Stimulated activated naive B cell treated with anti-CD40 and anti-IgM and Interleukin-4, amounts not matched to agents 10 μg/mL and 1 μg/mL and 100 μg/mL, for 72 hours (primary cell): ENCODE results near the gene RHBDL1.
"Not testable (repeated sequence)": the region's sequence is repeated elsewhere in the genome, so short reads cannot be mapped to it uniquely, and the experiment has no call there.

Source experiments
- ATAC-seq, 2 donors: fragments of 150-1000 bp; cut with Tn5 transposase; replicated peaks; 2 replicates each; pipeline ENCODE4 v1.10.0; 2021; ENCODE audit warnings: moderate library complexity in 1 of 2
- DNase-seq: peaks from one replicate; pipeline ENCODE4 v3.0.0; 2021
- H3K27ac Mint-ChIP-seq: one replicate; pipeline ENCODE4 v1.8.0; 2022; ENCODE audit warnings: mild to moderate bottlenecking, mixed read lengths
- H3K27me3 Mint-ChIP-seq, 2 donors: one replicate each; pipeline ENCODE4 v1.8.0; 2022; ENCODE audit warnings: mixed read lengths in 2 of 2
- H3K36me3 Mint-ChIP-seq, 2 donors: one replicate each; pipeline ENCODE4 v1.8.0; 2022; ENCODE audit warnings: mixed read lengths in 2 of 2, mild to moderate bottlenecking in 1 of 2
- H3K4me1 Mint-ChIP-seq, 2 donors: one replicate each; pipeline ENCODE4 v1.8.0; 2022; ENCODE audit warnings: mixed read lengths in 2 of 2, mild to moderate bottlenecking in 1 of 2
- H3K4me3 Mint-ChIP-seq, 2 donors: one replicate each; pipeline ENCODE4 v1.8.0; 2022; ENCODE audit warnings: mild to moderate bottlenecking in 2 of 2, mixed read lengths in 2 of 2, moderate library complexity in 1 of 2
- H3K9me3 Mint-ChIP-seq, 2 donors: one replicate each; pipeline ENCODE4 v1.8.0; 2022; ENCODE audit warnings: mixed read lengths in 2 of 2, mild to moderate bottlenecking in 1 of 2

RHBDL1 gene

DNA sequence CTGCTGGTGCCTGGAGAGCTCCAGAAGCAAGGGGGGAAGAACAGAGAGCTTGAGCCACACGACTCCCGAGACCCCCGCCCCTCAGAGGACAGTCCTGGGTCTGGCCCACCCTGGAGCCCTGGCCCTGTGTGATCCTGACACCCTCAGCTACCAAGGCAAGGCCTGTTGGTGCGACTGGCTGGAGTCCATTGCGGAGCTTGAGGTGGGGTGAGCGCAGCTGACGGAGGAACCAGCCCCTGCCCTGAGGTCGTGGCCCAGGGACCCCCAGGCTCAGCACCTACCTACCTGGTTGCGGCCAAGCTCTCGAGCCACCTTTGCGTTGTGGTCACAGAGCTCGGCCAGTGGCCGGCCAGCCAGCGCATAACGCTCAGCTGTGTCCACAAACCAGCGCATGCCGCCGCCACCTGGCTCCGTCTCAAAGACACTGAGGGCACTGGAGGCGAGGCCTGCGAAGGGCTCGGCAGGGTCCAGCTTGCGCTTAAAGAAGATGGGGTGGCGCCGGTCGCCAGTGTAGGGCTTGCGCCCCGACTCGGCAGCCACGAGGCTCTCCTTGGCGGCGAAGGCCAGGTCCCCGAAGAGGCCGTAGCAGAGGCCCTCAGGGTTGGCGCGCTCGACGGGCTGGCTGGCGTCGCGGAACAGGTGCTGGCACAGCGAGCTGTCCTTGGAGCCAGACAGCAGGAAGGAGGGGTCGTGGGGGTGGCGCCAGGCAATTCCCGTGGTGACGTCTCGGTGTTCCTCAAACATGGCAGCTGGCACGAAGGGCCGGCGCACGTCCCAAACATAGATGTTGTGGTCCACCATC is 11.2 kb downstream of the RHBDL1 start:
- Mint-ChIP-seq H3K4me3 (no peak overlapping the region), H3K4me1 (peaks cover 27 to 72% of the 10 kb centered on the region in 2 donors), H3K27ac (no peak overlapping the region), H3K9me3 (peaks cover 2 to 5% of the 10 kb centered on the region in 2 donors), H3K36me3 (peaks cover 18 to 42% of the 10 kb centered on the region in 2 donors), H3K27me3 (no peaks in the 10 kb centered on the region)
- ATAC-seq (no peak), DNase-seq (no peak)

DNA sequence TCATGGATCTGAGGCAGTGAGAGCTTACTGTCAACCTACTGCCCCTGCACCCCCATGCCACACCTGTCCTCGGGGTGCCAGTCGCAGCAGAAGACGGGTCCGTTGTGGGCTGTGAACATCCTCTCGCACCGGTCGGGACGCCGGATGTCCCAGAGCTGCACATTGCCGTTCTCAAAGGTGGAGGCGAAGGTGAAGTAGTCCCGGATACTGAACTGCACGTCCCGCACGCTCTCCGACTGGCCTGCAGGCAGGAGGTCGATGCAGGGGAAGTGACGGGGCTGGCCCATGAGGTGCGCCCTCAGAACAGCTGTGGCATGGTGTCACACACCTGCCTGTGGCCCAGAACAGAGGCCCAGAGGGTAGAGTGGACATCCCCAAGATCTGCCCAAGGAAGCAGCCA is 12.0 kb downstream of the RHBDL1 start:
- DNase-seq: no peak
- H3K4me3 Mint-ChIP-seq: no peak overlapping the region
- peaks cover 2 to 5% of the 10 kb centered on the region in 2 donors for H3K9me3 Mint-ChIP-seq
- no peak for ATAC-seq
- no peak overlapping the region for H3K27ac Mint-ChIP-seq
- peaks cover under 1 to 5% of the 10 kb centered on the region in 2 donors for H3K27me3 Mint-ChIP-seq
- H3K36me3 Mint-ChIP-seq: peaks cover 14 to 33% of the 10 kb centered on the region in 2 donors
- H3K4me1 Mint-ChIP-seq: peaks cover 22 to 63% of the 10 kb centered on the region in 2 donors

DNA sequence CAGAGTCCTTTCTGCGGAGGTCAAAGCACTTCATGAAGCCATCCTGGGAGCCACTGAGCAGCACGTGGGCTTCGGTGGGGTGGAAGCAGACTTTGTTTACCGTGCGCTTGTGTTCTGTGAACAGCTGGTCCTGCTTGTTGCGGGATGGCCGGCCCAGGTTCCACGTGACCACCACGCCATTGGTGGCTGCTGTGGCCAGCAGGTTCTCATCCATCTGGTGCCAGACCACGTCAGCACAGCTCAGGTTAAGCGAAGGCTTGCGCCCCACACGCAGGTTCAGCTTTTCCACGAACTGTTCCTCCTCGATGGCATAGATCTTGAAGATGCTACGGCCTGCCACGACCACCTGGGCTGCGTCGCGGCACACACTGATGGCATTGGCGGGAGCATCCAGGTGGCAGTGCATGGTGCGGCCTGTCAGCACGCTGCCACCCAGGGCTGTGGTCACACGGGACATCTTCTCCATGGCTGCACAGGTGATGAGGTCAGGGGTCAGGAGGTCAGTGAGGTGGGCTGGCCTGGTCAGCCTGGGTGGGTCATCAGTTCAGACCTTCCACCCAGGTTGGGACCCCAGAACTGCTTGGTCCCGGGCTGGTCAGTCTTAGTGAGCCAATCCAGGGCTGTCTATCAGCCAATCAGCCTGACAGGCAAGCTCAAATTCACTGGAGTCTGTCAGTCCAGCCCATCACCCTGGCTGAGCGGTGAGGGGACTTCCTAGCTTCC is 13.9 kb downstream of the RHBDL1 start:
- DNase-seq: no peak
- Mint-ChIP-seq H3K4me1 (peaks cover 18 to 57% of the 10 kb centered on the region in 2 donors), H3K4me3 (peak overlapping the region; percentile 88 to 92), H3K9me3 (peaks cover 2 to 5% of the 10 kb centered on the region in 2 donors), H3K27me3 (peaks cover 10 to 17% of the 10 kb centered on the region in 2 donors), H3K27ac (peak overlapping the region; percentile 94), H3K36me3 (peaks cover 11 to 20% of the 10 kb centered on the region in 2 donors)
- ATAC-seq: peak; percentile 12 to 25

DNA sequence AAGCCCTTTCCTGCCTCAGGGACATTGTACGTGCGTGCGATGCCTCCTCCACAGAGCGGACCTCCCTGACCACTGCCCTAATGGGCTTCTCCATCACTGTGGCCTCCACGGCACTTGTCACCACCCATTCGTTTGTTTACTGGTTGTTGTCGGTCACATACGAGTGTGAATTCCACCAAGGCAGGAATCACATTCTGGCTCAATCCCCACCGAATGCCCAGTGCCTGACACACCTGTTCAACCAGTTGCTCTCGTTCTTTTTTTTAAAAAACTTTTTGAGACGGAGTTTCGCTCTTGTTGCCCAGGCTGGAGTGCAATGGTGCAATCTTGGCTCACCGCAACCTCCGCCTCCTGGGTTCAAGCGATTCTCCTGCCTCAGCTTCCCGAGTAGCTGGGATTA is 15.8 kb downstream of the RHBDL1 start:
- Mint-ChIP-seq H3K27me3 (peaks cover 17 to 27% of the 10 kb centered on the region in 2 donors), H3K4me3 (peak overlapping the region; percentile 50 to 63), H3K36me3 (peaks cover 6 to 11% of the 10 kb centered on the region in 2 donors), H3K27ac (peak overlapping the region; percentile 87), H3K4me1 (peaks cover 20 to 50% of the 10 kb centered on the region in 2 donors)
- not testable (repeated sequence) for H3K9me3 Mint-ChIP-seq, DNase-seq, ATAC-seq

DNA sequence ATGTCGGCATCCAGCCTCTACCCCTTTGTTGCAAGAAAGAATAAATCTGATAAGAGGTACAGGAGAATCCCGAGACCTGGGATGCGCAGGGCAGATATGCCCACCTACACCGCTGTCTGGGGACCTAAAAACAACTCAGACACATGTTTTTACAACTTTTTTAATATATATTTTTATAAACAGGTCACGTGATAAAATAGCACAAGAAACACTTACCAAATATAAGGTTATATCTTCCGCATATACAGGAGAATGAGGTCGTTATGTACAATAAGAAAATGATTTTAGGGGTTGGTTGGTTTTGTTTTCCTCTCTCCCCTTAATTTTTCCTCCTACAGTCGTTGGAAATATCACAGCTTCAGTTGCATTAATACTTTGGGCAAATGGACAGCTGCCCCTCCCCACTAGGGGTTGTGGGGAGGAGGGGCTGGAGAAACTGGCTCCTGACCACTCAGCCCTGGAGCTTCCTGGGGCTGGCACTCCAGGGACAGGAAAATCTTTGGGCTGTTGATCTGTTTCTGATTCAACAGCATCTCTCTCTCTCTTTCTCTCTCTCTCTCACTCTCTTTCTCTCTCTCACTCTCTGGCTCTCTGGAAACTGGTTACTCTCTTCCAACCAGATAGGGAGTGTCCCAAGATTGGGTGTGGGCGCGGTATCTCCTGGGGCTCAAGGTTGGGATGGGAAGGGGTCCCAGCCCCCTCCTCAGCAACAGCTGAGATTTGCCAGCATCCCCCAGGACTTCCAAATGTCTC is 17.1 kb downstream of the RHBDL1 start:
- peaks cover 2 to 5% of the 10 kb centered on the region in 2 donors for H3K9me3 Mint-ChIP-seq
- H3K36me3 Mint-ChIP-seq: peaks cover 3 to 9% of the 10 kb centered on the region in 2 donors
- no peak overlapping the region for H3K27ac Mint-ChIP-seq
- ATAC-seq (no peak), DNase-seq (no peak)
- no peak overlapping the region for H3K4me3 Mint-ChIP-seq
- H3K4me1 Mint-ChIP-seq: peaks cover 20 to 49% of the 10 kb centered on the region in 2 donors
- H3K27me3 Mint-ChIP-seq: peaks cover 17 to 40% of the 10 kb centered on the region in 2 donors

DNA sequence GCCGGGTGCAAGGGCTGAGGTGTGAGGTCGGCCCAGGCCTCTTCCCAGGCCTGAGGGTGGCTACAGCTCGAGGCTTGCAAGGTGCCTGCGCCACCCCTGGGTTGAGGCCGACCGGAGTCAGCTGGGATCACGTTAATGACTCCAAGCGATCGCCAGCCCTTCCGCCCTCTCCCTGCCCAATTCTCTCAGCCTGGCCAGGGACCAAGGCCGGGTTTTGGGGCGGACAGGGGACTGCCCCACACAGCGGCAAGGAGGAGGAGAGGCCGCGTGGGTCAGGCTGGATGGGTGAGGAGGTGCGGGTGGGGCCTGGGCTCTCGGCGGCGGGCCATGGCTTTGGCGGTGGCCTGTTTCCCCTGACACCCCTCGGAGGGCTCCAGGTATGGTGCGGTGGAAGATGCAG is 17.9 kb downstream of the RHBDL1 start:
- no peak for DNase-seq
- Mint-ChIP-seq H3K9me3 (peaks cover 2 to 5% of the 10 kb centered on the region in 2 donors), H3K4me3 (peak overlapping the region; percentile 74 to 77), H3K27me3 (peaks cover 17 to 46% of the 10 kb centered on the region in 2 donors), H3K27ac (peak overlapping the region; percentile 75), H3K36me3 (peaks cover 3 to 9% of the 10 kb centered on the region in 2 donors), H3K4me1 (peaks cover 20 to 45% of the 10 kb centered on the region in 2 donors)
- ATAC-seq: no peak

DNA sequence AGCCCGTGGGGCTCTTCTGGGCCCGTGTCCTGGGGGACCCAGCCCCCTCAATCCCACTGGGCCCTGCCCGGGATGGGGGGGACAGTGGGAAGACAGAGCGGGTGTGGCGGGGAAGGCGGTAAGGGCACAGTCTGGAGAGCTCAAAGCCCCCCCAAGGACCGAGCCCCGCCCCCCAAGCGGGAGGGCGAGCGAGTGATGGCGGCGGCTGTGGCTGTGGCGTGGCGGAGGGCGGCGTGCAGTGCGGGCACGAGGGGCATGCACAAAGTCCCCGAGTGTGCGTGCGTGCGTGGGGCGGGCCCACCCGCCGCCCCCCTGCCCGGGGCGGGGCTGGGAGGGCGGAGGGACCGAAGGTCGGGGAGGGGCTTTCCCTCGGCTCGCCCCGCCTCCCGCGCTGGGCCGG is 18.3 kb downstream of the RHBDL1 start:
- ATAC-seq: no peak
- peaks cover 2 to 5% of the 10 kb centered on the region in 2 donors for H3K9me3 Mint-ChIP-seq
- H3K27ac Mint-ChIP-seq: peak overlapping the region; percentile 31
- peaks cover 17 to 50% of the 10 kb centered on the region in 2 donors for H3K27me3 Mint-ChIP-seq
- peak overlapping the region; percentile 74 to 77 for H3K4me3 Mint-ChIP-seq
- H3K4me1 Mint-ChIP-seq: peaks cover 19 to 41% of the 10 kb centered on the region in 2 donors
- DNase-seq: no peak
- H3K36me3 Mint-ChIP-seq: peaks cover 3 to 9% of the 10 kb centered on the region in 2 donors

DNA sequence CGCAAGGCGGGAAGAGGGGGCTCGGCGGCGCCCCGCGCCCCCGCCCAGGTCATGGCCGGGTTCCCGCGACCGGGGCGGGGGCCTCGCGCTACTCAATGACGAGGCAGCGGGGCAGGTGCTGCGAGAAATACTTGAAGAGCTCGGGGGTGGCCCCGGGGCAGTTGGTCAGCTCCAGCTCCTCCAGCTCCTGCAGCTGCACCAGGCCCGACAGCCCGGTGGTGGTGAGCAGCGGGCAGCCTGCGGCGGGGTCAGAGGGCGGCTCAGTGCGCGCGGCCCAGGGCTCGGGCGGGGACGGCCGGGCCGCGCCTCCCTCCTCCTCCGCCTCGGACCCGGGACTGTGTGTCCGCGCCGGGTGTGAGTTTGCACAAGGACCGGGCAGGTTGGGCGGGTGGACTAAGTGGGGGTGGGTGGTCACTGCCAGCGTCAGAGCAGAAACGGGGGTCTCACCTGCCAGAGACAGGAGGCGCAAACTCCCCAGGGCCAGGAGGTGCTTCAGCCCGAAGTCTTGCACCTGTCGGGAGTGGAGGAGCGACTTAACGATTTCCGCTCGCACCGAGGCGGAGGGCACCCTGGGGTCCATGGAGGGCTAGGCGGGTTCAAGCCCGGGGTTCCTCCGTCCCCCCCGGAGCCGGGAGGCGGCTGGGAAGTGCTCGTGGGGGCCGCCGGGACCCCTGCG is 18.9 kb downstream of the RHBDL1 start:
- Mint-ChIP-seq H3K4me1 (peaks cover 15 to 35% of the 10 kb centered on the region in 2 donors), H3K27ac (no peak overlapping the region), H3K27me3 (peaks cover 17 to 52% of the 10 kb centered on the region in 2 donors), H3K9me3 (peaks cover 2 to 5% of the 10 kb centered on the region in 2 donors), H3K36me3 (peaks cover 3 to 9% of the 10 kb centered on the region in 2 donors), H3K4me3 (peak overlapping the region; percentile 67 to 75)
- DNase-seq (no peak), ATAC-seq (no peak)

DNA sequence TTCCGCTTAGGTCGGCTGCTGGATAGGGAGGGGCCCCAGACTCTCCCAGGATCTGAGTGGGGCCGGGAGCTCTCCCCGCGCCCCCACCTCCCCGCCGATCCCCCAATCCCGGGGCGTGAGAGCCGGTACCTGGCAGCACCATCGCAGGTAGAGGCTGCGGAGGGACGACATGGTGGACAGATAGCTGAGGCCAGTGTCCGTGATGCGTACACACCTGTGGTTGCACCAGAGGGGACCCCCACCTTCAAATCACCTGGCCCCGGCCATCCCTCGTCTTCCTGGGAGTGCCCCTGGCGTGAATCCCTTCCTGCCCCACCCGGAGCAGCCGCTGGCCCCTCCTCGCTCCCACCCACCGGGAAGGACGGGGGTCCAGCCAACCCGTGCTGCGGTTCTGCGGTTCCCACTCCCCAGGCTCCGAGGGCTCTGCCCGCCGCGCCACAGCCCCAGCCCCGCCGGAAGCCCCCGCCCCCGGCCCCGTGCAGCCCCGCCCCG is 19.4 kb downstream of the RHBDL1 start:
- H3K9me3 Mint-ChIP-seq: peaks cover 2 to 5% of the 10 kb centered on the region in 2 donors
- peak overlapping the region in 1 of 2 donors; percentile 75 for H3K4me3 Mint-ChIP-seq
- no peak for DNase-seq
- peaks cover 3 to 9% of the 10 kb centered on the region in 2 donors for H3K36me3 Mint-ChIP-seq
- peaks cover 13 to 32% of the 10 kb centered on the region in 2 donors for H3K4me1 Mint-ChIP-seq
- peak in 1 of 2 donors; percentile 1 for ATAC-seq
- no peak overlapping the region for H3K27ac Mint-ChIP-seq
- peaks cover 17 to 56% of the 10 kb centered on the region in 2 donors for H3K27me3 Mint-ChIP-seq

DNA sequence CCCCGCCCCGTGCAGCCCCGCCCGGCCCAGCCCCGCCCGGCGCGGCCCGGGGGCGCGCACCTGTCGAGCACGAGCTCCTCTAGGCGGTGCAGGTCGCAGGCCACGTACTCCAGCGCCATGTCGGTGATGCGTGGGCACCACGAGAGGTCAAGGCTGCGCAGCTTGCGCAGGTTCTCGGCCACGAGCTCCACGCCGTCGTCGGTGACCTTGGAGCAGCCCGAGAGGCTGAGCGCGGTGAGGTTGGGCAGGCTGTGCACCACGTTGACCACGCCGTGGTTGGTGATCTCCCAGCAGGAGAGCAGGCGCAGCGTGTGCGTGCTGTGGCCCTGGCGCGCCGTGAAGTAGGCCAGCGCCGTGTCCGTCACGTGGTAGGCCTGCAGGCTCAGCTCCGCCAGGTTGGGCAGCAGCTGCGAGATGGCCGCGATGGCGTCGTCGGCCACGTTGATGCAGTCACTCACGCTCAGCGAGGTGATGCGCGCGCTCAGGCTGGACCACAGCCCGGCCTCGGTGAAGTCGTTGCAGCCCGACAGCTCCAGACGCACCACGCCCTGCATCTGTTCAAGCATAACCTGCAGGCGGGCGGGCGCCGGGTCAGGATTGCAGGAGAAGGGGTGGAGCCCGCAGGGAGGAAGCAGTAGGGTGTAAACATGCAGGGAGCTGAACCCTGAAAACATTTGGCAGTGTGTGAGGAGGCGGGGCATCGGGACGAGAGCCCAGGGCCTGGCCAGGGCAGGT is 20.1 kb downstream of the RHBDL1 start:
- peak; percentile 44 for DNase-seq
- H3K27ac Mint-ChIP-seq: peak overlapping the region; percentile 20

DNA sequence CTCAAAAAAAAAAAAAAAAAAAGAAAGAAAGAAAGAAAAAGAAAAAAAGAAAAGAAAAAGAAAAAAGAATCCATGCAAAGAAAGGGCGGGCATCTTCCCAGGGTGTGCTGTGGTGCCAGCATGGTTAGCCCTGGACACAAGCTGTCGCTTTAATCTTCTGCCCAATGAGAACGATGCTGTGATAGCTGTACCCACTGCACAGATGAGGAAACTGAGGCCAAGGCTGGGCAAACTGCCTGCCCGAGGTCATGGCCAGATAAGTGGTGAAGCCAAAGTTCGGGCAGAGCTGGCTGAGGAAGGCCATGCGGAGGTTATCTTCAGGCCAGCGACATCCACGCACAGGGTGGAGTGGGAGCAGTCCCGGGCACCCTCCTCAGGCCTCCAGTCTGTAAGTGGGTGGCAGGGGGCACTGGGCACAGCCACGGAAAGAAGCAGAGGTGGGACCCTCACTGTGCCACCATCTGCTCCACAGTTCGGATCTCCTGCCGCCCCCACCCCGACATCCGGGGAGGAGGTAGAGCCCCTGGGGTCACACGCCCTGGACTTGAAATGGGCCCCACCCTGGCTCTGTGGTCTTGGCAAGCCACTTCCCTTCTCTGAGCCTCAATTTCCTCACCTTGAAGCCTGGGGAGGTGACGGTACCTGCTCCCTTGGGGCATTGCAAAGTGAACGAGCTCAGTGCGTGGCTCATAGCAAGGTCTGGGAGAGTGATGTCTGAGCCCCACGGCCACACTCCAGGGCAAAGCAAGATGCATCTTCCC is 23.6 kb downstream of the RHBDL1 start:
- Mint-ChIP-seq H3K27me3 (peaks cover 33 to 74% of the 10 kb centered on the region in 2 donors), H3K36me3 (peaks cover 3% of the 10 kb centered on the region in 2 donors), H3K4me1 (peaks cover 10 to 11% of the 10 kb centered on the region in 2 donors), H3K27ac (no peak overlapping the region), H3K9me3 (no peaks in the 10 kb centered on the region), H3K4me3 (no peak overlapping the region)
- ATAC-seq (no peak), DNase-seq (no peak)

More for the DNA sequence above, 20.1 kb downstream of the RHBDL1 start:
- Mint-ChIP-seq H3K9me3 (peaks cover 2 to 5% of the 10 kb centered on the region in 2 donors), H3K36me3 (peaks cover 3 to 8% of the 10 kb centered on the region in 2 donors), H3K27me3 (peaks cover 17 to 61% of the 10 kb centered on the region in 2 donors), H3K4me3 (peak overlapping the region; percentile 78 to 83), H3K4me1 (peaks cover 13 to 25% of the 10 kb centered on the region in 2 donors)
- peak; percentile 79 to 80 for ATAC-seq
